Measurements from ENCODE around the gene CCDC15. TPM values are rescaled to one million over a fixed set of nuclear protein-coding genes. Genes with fewer than 3 reads are reported as not detected.

Gene CCDC15
- total RNA-seq = 1.5 and 2.9 TPM in 2 replicates

GRCh38 chr11:124953753-124954589 lies at the start of gene CCDC15:
CCDC15 (plus strand) TSS chr11:124954202; CDS start chr11:124954733, 531 bp downstream.
- peak; percentile 99 for DNase-seq

GRCh38 chr11:124915541-124916369 lies 38.2 kb upstream of the CCDC15 start:
- DNase-seq = peak; percentile 83

GRCh38 chr11:124916370-124916710 lies 37.7 kb upstream of the CCDC15 start:
- no peak for DNase-seq

- DNase-seq = no peak
Measured at GRCh38 chr11:124917115-124917637, 36.8 kb upstream of the CCDC15 start.

GRCh38 chr11:124918950-124919349 lies 35.1 kb upstream of the CCDC15 start, which contains the start of gene HEPN1:
HEPN1 (plus strand) TSS chr11:124919250.
- no peak for DNase-seq

GRCh38 chr11:124919898-124920297 lies 34.1 kb upstream of the CCDC15 start:
- DNase-seq = no peak

- no peak for DNase-seq
Measured at GRCh38 chr11:124920356-124920755, 33.6 kb upstream of the CCDC15 start.

GRCh38 chr11:124920870-124921609 lies 33.0 kb upstream of the CCDC15 start:
- peak; percentile 84 for DNase-seq

GRCh38 chr11:124922831-124923230 lies 31.2 kb upstream of the CCDC15 start:
- no peak for DNase-seq

GRCh38 chr11:124923296-124923695 lies 30.7 kb upstream of the CCDC15 start:
- DNase-seq = no peak

- DNase-seq = no peak
Measured at GRCh38 chr11:124928942-124929665, 24.9 kb upstream of the CCDC15 start.

- no peak for DNase-seq
Measured at GRCh38 chr11:124930799-124931198, 23.2 kb upstream of the CCDC15 start.

- peak; percentile 41 for DNase-seq
Measured at GRCh38 chr11:124934862-124935547, 19.0 kb upstream of the CCDC15 start.

- DNase-seq = no peak
Measured at GRCh38 chr11:124935548-124936514, 18.2 kb upstream of the CCDC15 start, which contains the start of gene HEPACAM. HEPACAM (minus strand) TSS chr11:124936047; CDS start chr11:124936006, 41 bp downstream.

GRCh38 chr11:124937336-124937935 lies 16.6 kb upstream of the CCDC15 start:
- DNase-seq = no peak

GRCh38 chr11:124938206-124938765 lies 15.7 kb upstream of the CCDC15 start:
- no peak for DNase-seq

- DNase-seq = no peak
Measured at GRCh38 chr11:124938970-124939369, 15.0 kb upstream of the CCDC15 start.

- no peak for DNase-seq
Measured at GRCh38 chr11:124941703-124942102, 12.3 kb upstream of the CCDC15 start.
